ENCODE data around the gene PROZ. TPM values are rescaled to one million over a fixed set of nuclear protein-coding genes. Genes with fewer than 3 reads are reported as not detected.

The PROZ gene
- total RNA-seq, 1 donor from 2014 or later, result not detected

DNA sequence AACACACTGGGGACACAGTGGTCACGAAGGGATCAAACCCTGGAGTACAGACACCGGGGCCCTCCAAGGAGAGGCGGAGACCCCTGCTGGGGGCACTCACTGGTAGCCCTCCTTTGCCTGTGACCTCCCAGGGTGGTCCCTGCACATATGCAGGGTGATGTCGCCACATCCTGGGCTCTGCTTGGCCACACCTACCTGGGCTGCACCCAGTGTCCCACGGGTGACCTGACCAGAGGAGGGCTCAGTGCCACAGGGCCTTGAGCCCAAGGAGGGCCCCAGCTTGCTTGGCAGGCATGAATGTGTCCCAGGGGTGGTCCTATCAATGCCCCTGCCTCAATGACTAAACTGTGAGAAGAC lies 45.9 kb downstream of the PROZ start:
- DNase-seq (ENCODE audit: low spot score), result no peak

GRCh38 chr13:113205428-113205931 lies 47.0 kb downstream of the PROZ start:
- DNase-seq (ENCODE audit: low spot score), result no peak

DNA sequence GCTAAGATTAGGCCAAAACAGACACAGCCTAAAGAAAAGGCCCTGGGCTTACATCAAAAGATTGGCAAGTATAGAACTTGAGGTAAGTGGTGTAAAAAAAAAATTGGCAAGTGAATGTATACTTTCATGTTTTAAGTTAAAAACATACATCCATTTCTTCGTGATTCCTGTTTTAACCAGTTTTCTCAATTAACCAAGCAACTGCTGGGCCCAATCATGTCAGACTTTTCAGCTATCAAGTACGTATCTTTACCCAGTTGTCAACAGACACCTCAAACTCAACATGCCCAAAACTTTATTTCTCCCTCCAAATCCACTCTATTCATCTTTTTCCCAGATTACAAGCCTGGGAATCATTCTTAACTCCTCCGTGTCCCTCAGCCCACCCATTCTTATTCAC lies 49.0 kb downstream of the PROZ start:
- no peak for DNase-seq (ENCODE audit: low spot score)

- no peak for DNase-seq (ENCODE audit: low spot score)
Measured at GRCh38 chr13:113207890-113208420, 49.5 kb downstream of the PROZ start.

GRCh38 chr13:113208421-113209335 lies 50.2 kb downstream of the PROZ start, which contains the start of gene PCID2:
PCID2 (minus strand) TSS chr13:113208669; CDS start chr13:113208634, 35 bp downstream.
- DNase-seq (ENCODE audit: low spot score), result peak; percentile 98

- DNase-seq (ENCODE audit: low spot score), result peak; percentile 91
Measured at GRCh38 chr13:113209336-113209758, 50.9 kb downstream of the PROZ start, which contains the start of gene CUL4A. CUL4A (plus strand) TSS chr13:113209613; CDS start chr13:113209628, 15 bp downstream.

DNA sequence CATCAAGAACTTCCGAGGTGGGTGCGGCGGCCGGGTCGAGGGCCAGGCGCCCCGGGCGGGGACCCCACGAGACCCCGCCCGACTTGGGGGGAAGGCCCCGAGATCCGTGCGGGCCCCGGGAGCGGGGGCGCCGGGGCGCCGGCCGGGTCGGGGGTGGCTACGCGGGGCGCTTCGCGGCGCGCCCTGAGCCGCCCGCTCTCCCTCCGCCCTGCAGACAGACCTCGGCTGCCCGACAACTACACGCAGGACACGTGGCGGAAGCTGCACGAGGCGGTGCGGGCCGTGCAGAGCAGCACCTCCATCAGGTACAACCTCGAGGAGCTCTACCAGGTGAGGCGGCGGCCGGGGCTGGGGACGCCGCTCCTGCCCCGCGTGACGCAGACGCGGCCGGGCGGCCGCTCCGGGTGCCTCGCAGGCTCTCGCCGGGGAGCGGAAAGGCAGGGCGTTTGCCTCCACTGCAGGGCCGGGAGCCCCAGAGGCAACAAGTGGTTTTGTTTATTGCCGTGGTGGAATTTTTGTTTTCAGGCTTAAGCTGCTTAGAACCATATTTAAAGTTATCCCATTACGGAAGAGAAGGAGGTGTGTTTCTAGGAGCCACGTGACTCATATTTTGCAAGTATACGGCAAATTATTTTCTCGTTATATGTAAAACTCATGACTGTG lies 51.4 kb downstream of the PROZ start:
- no peak for DNase-seq (ENCODE audit: low spot score)

DNA sequence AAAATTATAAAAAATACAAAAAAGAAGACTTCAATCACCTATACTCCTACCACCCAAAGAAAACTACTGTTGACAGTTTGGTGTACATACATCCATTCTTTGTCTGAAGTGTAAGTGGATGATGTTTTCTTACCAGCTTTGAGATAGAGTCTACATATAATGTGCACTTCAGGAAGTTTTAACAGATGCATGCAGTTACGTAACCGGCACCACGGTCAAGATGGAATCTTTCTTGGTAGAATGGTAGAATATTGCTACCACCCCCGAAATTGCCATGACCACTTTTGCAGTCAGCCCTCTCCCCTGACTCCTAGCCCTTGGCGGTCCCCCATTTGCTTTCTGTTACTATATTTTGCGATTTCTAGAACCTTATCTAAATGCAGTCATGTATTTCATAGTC lies 52.4 kb downstream of the PROZ start:
- DNase-seq (ENCODE audit: low spot score), result no peak

- DNase-seq (ENCODE audit: low spot score), result no peak
Measured at GRCh38 chr13:113211774-113212173, 53.3 kb downstream of the PROZ start.

DNA sequence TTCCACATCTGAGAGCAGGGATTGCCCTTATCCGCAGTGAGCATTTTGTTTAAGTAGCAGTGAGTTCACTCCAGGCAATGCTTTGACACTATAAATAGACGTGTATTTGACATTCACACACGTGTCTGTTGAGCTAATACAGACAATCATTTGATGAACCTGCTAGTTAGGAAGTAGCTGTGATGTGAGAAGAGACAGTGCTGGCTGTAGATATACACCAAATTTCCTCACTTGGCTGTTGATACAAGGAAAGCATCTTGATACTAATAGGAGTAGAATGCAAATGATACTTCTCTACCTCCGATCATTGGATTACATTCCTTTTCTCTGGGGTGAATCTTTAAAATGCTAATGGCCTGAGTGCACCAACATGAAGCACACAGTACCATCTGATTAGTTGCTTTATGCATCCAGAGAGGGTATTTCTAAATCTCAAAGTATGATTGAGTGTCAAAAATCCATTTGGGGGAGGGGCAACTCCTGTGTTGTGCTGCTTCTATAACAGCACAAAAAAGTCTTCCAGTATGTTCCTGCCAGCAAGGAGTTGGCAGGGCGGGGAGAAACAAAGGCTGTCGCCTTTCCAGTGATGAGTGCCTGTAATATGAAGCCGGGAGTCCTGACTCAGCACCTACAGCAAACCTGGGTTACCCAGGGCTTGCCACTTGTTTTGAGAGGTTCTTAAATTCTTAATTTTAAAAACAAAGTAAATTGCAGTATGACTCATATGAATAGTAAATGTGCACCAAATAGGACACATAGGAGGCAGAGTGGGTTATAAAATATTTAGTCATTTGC lies 58.0 kb downstream of the PROZ start:
- no peak for DNase-seq (ENCODE audit: low spot score)

DNA sequence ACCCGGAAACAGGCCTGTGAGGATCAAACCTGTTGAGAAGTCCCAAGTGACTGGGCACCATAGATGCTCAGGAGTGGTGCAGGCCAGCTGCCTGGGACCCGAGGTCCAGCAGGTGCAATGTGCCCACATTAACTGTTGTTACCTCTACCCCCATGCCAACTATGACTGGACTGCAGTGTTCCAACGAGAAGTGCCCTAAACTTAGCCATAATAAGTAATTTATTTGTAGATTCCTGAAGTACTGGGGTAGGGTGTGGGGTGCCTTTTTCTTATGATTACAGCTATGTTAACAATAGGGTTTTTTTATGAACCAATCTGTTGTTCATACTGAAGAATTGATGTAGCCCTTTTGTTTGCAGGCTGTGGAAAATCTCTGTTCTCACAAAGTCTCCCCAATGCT lies 60.1 kb downstream of the PROZ start:
- DNase-seq (ENCODE audit: low spot score), result no peak

GRCh38 chr13:113219256-113219940 lies 61.0 kb downstream of the PROZ start:
- no peak for DNase-seq (ENCODE audit: low spot score)

DNA sequence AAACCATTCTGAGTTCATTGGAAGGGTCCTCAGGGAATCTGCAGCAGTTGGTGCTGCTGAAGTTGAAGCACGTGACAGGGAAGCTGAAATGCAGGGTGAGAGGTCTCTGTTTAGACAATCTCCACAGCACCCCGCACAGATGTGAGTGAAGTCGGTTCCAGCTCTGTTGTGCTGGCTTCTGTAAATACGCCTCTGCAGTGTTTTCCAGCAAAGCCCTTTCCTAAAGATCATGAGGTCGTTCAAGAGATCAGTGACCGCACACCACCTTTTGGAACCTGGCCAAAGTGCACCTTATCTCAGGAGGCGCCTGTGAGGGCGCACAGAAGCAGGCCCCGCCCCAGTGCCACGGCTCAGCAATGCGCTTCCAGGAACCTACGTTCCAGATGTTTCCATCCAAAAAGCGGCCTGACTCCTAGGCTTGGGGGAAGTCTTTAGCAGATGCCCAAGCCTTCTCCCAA lies 61.7 kb downstream of the PROZ start:
- DNase-seq (ENCODE audit: low spot score), result no peak

GRCh38 chr13:113220877-113221276 lies 62.4 kb downstream of the PROZ start:
- no peak for DNase-seq (ENCODE audit: low spot score)

Other genes with a start within 250 kb of the PROZ start
- gene MCF2L, start 189.4 kb upstream of the PROZ start, total RNA-seq, result 97.6 TPM
- 0.35 TPM for gene F7, start 52.9 kb upstream of the PROZ start, total RNA-seq
- 6.6 TPM for gene F10, start 35.8 kb upstream of the PROZ start, total RNA-seq
- gene PCID2, start 50.0 kb downstream of the PROZ start, total RNA-seq, result 37.4 TPM
- 67.0 TPM for gene CUL4A, start 51.0 kb downstream of the PROZ start, total RNA-seq
- 240 TPM for gene LAMP1, start 138.6 kb downstream of the PROZ start, total RNA-seq
- gene GRTP1, start 205.5 kb downstream of the PROZ start, total RNA-seq, result 3.1 TPM